Adrenal gland (tissue), 12 donors: Measurements from ENCODE around the gene PPP1R9B. TPM values are rescaled to one million over a fixed set of nuclear protein-coding genes. Genes with fewer than 3 reads are reported as not detected.

ENCODE experiments used
- DNase-seq, 7 donors: peaks; one replicate each; pipeline ENCODE4 v3.0.0-alpha.2; 2019 to 2020
- H3K27ac ChIP-seq, 5 donors: fragments of 200-600 bp; sonication (generic) in 4 of 5; 1 replicate in 3 of 5; 2 replicates in 2 of 5; pipeline versions ENCODE4 v1.5.1 to v1.8.0; 2016 to 2020; ENCODE audit warnings: mild to moderate bottlenecking in 1 of 5
- H3K27me3 ChIP-seq: fragments of 200-600 bp; 2 replicates; pipeline ENCODE4 v1.8.0; 2021
- H3K36me3 ChIP-seq, 2 donors: fragments of 200-600 bp; replicated peaks in 1 of 2; 1 replicate in 1 of 2; 2 replicates in 1 of 2; pipeline versions ENCODE4 v1.5.1 to v1.8.0; 2018 to 2022
- H3K4me1 ChIP-seq, 2 donors: fragments of 200-600 bp; replicated peaks in 1 of 2; 1 replicate in 1 of 2; 2 replicates in 1 of 2; pipeline versions ENCODE4 v1.5.1 to v1.8.0; 2018 to 2021
- H3K4me3 ChIP-seq, 4 donors: fragments of 200-600 bp; sonication (generic) in 3 of 4; one replicate each; pipeline ENCODE4 v1.5.1; 2016 to 2018
- H3K9me3 ChIP-seq, 3 donors: fragments of 200-600 bp; sonication (generic) in 1 of 3; replicated peaks in 1 of 3; 1 replicate in 2 of 3; 2 replicates in 1 of 3; pipeline versions ENCODE4 v1.5.1 to v1.8.0; 2016 to 2021
- CTCF ChIP-seq, 6 experiments: fragments of 450-650 bp in 4 of 6; fragments of 200-600 bp in 2 of 6; sonication (generic) in 1 of 6; IDR thresholded peaks; 1 replicate in 5 of 6; 2 replicates in 1 of 6; pipeline versions ENCODE4 v1.5.1 to v1.8.0; 2016 to 2021; ENCODE audit warnings: antibody characterized with exemption in 6 of 6, mild to moderate bottlenecking in 2 of 6, moderate library complexity in 1 of 6
- POLR2A ChIP-seq, 2 donors: fragments of 450-650 bp; IDR thresholded peaks; one replicate each; pipeline ENCODE4 v1.6.1; 2017; ENCODE audit warnings: antibody characterized with exemption in 2 of 2, mild to moderate bottlenecking in 2 of 2, moderate library complexity in 1 of 2
- WGBS, 4 donors: extraction: QIAGEN DNeasy Blood & Tissue Kit in 2 of 4; methylation state at CpG; one replicate each; pipeline versions ENCODE4 v1.1.5 to v1.1.7; 2013 to 2017; 5-methylcytosine and 5-hydroxymethylcytosine counted together
- intact Hi-C, 2 donors: fragments of 100-400 bp; cut with DNase I; formaldehyde crosslinking; loops; one replicate each; pipeline versions ENCODE4 v1.14.1 to v1.15.0; 2022 to 2023
- polyA plus RNA-seq, 3 donors: library from polyadenylated mRNA; stranded (reverse); fragments of 200-250 nt in 2 of 3; fragments of 350-450 nt in 1 of 3; fragmentation: Illumina TruSeq in 1 of 3; extraction: RNeasy Lipid Tissue Mini Kit (QIAGEN cat#74804) in 1 of 3; gene quantifications; one replicate each; pipeline ENCODE4 v1.2.3, GENCODE V29; 2013 to 2014
- total RNA-seq, 9 donors: library from RNA; depleted of rRNA in 4 of 9; stranded (reverse); fragments of >200 nt in 4 of 9; fragments of 120-200 nt in 1 of 9; fragmentation: NEBNext Ultra II Directional in 1 of 9; extraction: Animal tissue kit (Norgen Biotek cat#: 25700) in 1 of 9; gene quantifications; one replicate each; pipeline versions ENCODE4 v1.1.0 to v1.2.4, GENCODE V29; 2013 to 2023
- donor health status: healthy with polysubstance abuse.
- donor health status: Bipolar disorder and iron deficiency.
- donor health status: DM: yes; HTN: yes; CAD: no.
- donor health status: DM: no; HTN: no; CAD: no.
- donor health status: DM: no; HTN: no; CAD: no.
- donor health status: DM: yes; HTN: yes; CAD: no.

Gene PPP1R9B
- total and polyA plus RNA-seq, 12 donors, result 21.8 to 128 (median 52.1) TPM

GRCh38 chr17:50198026-50198669, 47.7 kb upstream of the PPP1R9B start:
- peaks cover 0 to 17% of the 10 kb centered on the region in 2 donors for H3K36me3 ChIP-seq
- intact Hi-C loops, result no loop called here
- WGBS, 4 donors, result 11 to 19% (median 12%) methylated on average over 6 to 7 of the region's 7 CpGs
- H3K4me1 ChIP-seq, result peaks cover 3 to 8% of the 10 kb centered on the region in 2 donors
- H3K9me3 ChIP-seq, result no peaks in the 10 kb centered on the region
- peak overlapping the region in 1 of 5 donors; percentile 30 for H3K27ac ChIP-seq
- no peak overlapping the region for H3K4me3 ChIP-seq
- TF ChIP-seq CTCF (IDR thresholded peaks at IDR 0.05) (peak; percentile 38 to 60 (median 56)), POLR2A (IDR thresholded peaks at IDR 0.05) (no peak)
- peak in 6 of 7 donors; percentile 49 to 74 (median 60) for DNase-seq
- H3K27me3 ChIP-seq, result peaks cover 21% of the 10 kb centered on the region

- H3K4me3 ChIP-seq, result no peak overlapping the region
- H3K9me3 ChIP-seq, result no peaks in the 10 kb centered on the region
- no peak for DNase-seq
- intact Hi-C loops, result no loop called here
- TF ChIP-seq POLR2A (IDR thresholded peaks at IDR 0.05) (no peak), CTCF (IDR thresholded peaks at IDR 0.05) (no peak)
- H3K4me1 ChIP-seq, result peaks cover 3 to 8% of the 10 kb centered on the region in 2 donors
- H3K27ac ChIP-seq, result peak overlapping the region in 1 of 5 donors; percentile 44
- 58 to 76% (median 65%) methylated on average over 2 to 6 of the region's 6 CpGs for WGBS, 4 donors
- H3K27me3 ChIP-seq, result peaks cover 20% of the 10 kb centered on the region
- H3K36me3 ChIP-seq, result peaks cover 0 to 21% of the 10 kb centered on the region in 2 donors
These were observed 46.3 kb upstream of the PPP1R9B start for GRCh38 chr17:50196826-50197225.

DNA sequence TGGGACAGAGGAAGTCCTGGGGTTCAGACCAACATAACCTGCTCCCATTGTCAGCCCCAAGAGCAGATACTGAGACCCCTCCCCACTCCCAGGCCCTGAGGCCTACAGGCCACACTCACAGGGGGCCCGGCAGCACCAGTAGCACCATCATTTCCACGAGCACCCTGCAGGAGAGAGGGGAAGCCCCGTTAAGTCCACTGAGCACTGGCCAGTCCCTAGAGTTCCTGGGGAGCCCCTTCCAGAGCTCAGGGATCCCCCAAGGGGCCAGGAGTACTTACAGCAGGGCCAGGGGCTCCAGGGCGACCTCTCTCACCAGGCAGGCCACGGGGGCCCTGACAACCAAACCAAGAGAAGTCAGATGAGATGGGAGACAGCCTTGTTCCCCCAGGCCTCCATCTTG, 45.6 kb upstream of the PPP1R9B start:
- H3K9me3 ChIP-seq, result no peaks in the 10 kb centered on the region
- peaks cover 3 to 8% of the 10 kb centered on the region in 2 donors for H3K4me1 ChIP-seq
- peaks cover 0 to 21% of the 10 kb centered on the region in 2 donors for H3K36me3 ChIP-seq
- intact Hi-C loops, result no loop called here
- H3K4me3 ChIP-seq, result no peak overlapping the region
- peaks cover 12% of the 10 kb centered on the region for H3K27me3 ChIP-seq
- TF ChIP-seq CTCF (IDR thresholded peaks at IDR 0.05), result no peak
- TF ChIP-seq POLR2A (IDR thresholded peaks at IDR 0.05), result no peak
- WGBS, 4 donors, result 20 to 86% (median 68%) methylated on average over 1 to 5 of the region's 5 CpGs
- no peak overlapping the region for H3K27ac ChIP-seq
- DNase-seq, result no peak

DNA sequence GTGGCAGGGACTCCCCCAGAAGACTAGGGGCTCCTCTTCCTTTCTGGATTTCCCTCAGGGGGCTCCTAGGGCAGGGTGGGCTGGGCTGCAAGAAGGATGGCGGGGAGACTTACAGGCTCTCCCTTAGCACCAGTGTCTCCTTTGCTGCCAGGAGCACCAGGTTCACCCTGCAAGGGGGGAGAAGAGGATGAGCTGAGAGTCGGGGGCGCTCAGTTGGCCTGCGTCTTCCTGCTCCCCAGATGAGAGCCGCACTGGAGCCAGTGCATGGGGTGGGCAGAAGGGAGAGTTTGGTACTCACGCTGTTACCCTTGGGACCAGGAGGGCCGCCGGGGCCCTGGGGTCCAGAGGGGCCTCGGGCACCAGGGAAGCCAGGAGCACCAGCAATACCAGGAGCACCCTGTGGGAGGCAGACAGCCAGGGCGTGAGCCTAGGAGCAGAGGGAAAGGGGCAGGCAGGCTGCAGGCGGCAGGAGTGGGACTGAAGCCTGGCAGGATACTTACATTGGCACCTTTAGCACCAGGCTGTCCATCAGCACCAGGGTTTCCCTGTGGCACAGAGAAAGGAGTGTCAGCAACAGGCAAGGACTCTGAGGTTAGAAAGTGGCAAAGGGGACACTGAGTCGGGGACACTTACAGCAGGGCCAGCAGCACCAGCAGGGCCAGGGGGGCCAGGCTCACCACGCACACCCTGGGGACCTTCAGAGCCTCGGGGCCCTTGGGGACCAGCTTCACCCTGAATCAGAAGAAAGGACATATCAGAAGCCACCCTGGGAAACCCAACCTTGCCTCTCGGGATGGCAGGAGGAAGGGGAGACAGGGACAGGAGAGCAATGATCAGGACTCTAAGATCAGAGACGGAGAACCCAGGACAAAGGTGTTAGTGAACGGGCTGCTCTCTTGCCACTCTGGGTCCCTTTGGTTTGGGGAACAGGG, 44.7 kb upstream of the PPP1R9B start:
- peaks cover 10% of the 10 kb centered on the region for H3K27me3 ChIP-seq
- no peak overlapping the region for H3K4me3 ChIP-seq
- DNase-seq, result no peak
- no peaks in the 10 kb centered on the region for H3K9me3 ChIP-seq
- WGBS, 4 donors, result 69 to 80% (median 77%) methylated on average over 14 to 17 of the region's 17 CpGs
- intact Hi-C loops, result no loop called here
- peaks cover 0 to 28% of the 10 kb centered on the region in 2 donors for H3K36me3 ChIP-seq
- H3K4me1 ChIP-seq, result peaks cover 2 to 6% of the 10 kb centered on the region in 2 donors
- H3K27ac ChIP-seq, result no peak overlapping the region
- TF ChIP-seq POLR2A (IDR thresholded peaks at IDR 0.05) (no peak), CTCF (IDR thresholded peaks at IDR 0.05) (peak in 1 of 6 experiments; percentile 2)
